ENCODE measurements around the gene YWHAQ. TPM values are rescaled to one million over a fixed set of nuclear protein-coding genes. Genes with fewer than 3 reads are reported as not detected.
A peak's percentile ranks its signal among the peaks of the same experiment; 100 is the strongest.
"Not testable (repeated sequence)": the region's sequence is repeated elsewhere in the genome, so short reads cannot be mapped to it uniquely, and the experiment has no call there.

Gene YWHAQ
- total and polyA plus RNA-seq, 3 donors from 2014 or later: 260 to 374 (median 261) TPM

DNA sequence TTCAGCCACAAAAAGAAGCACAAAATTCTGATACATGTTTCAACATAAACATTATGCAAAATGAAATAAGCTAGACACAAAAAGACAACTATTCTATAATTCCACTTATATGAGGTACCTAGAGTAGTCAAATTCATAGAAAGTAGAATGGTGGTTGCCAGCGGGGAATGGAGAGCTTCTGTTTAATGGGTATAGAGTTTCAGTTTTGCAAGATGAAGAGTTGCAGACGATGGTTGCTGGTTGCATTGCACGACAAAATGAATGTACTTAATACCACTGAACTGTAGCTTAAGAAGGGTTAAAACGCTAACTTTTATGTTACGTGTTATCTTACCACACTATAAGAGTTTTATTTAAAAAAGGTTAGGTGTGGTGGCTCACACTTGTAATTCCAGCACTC, 13.5 kb downstream of the YWHAQ start:
- DNase-seq: no peak
- no peak for TF ChIP-seq POLR2A (IDR thresholded peaks at IDR 0.05)
- TF ChIP-seq, protein P1, sequence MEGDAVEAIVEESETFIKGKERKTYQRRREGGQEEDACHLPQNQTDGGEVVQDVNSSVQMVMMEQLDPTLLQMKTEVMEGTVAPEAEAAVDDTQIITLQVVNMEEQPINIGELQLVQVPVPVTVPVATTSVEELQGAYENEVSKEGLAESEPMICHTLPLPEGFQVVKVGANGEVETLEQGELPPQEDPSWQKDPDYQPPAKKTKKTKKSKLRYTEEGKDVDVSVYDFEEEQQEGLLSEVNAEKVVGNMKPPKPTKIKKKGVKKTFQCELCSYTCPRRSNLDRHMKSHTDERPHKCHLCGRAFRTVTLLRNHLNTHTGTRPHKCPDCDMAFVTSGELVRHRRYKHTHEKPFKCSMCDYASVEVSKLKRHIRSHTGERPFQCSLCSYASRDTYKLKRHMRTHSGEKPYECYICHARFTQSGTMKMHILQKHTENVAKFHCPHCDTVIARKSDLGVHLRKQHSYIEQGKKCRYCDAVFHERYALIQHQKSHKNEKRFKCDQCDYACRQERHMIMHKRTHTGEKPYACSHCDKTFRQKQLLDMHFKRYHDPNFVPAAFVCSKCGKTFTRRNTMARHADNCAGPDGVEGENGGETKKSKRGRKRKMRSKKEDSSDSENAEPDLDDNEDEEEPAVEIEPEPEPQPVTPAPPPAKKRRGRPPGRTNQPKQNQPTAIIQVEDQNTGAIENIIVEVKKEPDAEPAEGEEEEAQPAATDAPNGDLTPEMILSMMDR (IDR thresholded peaks at IDR 0.05): no peak
- no peak overlapping the region for H3K4me3 ChIP-seq
- H3K27ac ChIP-seq: no peak overlapping the region
- no peaks in the 10 kb centered on the region for H3K27me3 ChIP-seq
- no peaks in the 10 kb centered on the region for H3K9me3 ChIP-seq
- 95 to 98% methylated on average over 5 of the region's 5 CpGs for WGBS, 2 donors
- peaks cover 14% of the 10 kb centered on the region for H3K4me1 ChIP-seq
- intact Hi-C loops (cut with DNase I; ENCODE audit: low total_unique reads): no loop called here
- H3K36me3 ChIP-seq (ENCODE audit: low read depth, missing control alignments): no peaks in the 10 kb centered on the region

DNA sequence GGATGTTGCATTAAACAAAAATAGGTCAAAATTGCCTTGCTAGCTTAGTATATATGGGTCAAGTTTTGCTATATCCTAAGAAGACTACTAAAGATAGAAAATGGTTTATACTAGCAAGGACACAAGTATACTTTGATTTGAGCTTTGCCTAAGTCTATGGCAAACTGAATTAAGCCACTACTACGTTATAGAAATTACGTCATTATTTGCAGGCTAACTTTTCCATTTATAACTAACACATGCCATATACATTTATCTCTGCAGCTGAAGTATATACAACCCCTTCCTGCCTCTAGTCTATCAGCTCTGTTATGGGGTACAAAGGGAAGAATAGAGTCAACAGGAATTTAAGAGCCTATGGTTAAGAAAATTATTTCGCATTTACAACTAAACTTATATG, 16.2 kb downstream of the YWHAQ start:
- TF ChIP-seq, protein P1 (IDR thresholded peaks at IDR 0.05): no peak
- TF ChIP-seq POLR2A (IDR thresholded peaks at IDR 0.05): no peak
- Histone ChIP-seq H3K4me3 (no peak overlapping the region), H3K36me3 (ENCODE audit: low read depth, missing control alignments) (no peaks in the 10 kb centered on the region), H3K4me1 (peaks cover 7% of the 10 kb centered on the region), H3K9me3 (no peaks in the 10 kb centered on the region), H3K27ac (no peak overlapping the region), H3K27me3 (no peaks in the 10 kb centered on the region)
- DNase-seq: no peak
- intact Hi-C loops (cut with DNase I; ENCODE audit: low total_unique reads): no loop called here
- WGBS, 2 donors: 87 to 92% methylated on average over 3 of the region's 3 CpGs

DNA sequence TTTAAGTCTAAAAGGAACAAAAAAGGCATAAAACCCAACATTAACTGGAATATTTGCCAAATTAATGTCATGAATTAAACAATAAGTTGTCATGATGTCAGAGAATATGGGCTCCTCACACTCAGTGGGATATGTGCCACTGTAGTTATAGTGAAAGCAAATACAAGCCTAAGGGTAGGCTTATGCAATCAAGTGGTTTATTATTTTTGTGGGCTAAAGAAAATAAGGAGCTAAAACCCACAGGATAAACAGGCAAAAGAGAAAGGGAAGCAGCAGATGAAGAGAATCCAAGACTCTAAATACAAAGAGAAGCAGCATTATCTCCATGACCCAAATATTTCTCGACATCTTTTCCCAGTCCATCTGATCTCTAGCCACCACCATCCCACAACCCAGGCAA, 17.5 kb downstream of the YWHAQ start:
- H3K36me3 ChIP-seq (ENCODE audit: low read depth, missing control alignments): no peaks in the 10 kb centered on the region
- H3K4me1 ChIP-seq: peaks cover 8% of the 10 kb centered on the region
- TF ChIP-seq, protein P1 (IDR thresholded peaks at IDR 0.05): no peak
- TF ChIP-seq POLR2A (IDR thresholded peaks at IDR 0.05): no peak
- WGBS, 2 donors: 23 to 68% methylated on average over 1 of the region's 1 CpG
- no peak overlapping the region for H3K27ac ChIP-seq
- no peak for DNase-seq
- no peaks in the 10 kb centered on the region for H3K27me3 ChIP-seq
- intact Hi-C loops (cut with DNase I; ENCODE audit: low total_unique reads): no loop called here
- no peaks in the 10 kb centered on the region for H3K9me3 ChIP-seq
- H3K4me3 ChIP-seq: no peak overlapping the region

DNA sequence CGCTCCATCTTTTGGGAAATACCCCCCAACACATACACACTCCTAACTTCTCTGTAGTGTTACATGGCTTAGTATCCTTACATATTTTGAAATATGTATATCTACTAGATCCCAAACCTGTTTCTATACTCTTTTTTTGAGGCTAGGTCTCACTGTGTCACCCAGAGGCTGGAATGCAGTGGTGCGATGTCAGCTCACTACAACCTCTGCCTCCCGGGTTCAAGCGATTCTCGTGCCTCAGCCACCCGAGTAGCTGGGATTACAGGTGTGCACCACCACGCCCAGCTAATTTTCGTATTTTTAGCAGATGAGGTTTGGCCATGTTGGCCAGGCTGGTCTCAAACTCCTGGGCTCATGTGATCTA, 19.3 kb downstream of the YWHAQ start:
- H3K27ac ChIP-seq; DNase-seq; H3K27me3 ChIP-seq; intact Hi-C loops (cut with DNase I; ENCODE audit: low total_unique reads); H3K4me1 ChIP-seq; H3K36me3 ChIP-seq (ENCODE audit: low read depth, missing control alignments); H3K9me3 ChIP-seq; H3K4me3 ChIP-seq: not testable (repeated sequence)
- 95 to 97% methylated on average over 8 of the region's 8 CpGs for WGBS, 2 donors

DNA sequence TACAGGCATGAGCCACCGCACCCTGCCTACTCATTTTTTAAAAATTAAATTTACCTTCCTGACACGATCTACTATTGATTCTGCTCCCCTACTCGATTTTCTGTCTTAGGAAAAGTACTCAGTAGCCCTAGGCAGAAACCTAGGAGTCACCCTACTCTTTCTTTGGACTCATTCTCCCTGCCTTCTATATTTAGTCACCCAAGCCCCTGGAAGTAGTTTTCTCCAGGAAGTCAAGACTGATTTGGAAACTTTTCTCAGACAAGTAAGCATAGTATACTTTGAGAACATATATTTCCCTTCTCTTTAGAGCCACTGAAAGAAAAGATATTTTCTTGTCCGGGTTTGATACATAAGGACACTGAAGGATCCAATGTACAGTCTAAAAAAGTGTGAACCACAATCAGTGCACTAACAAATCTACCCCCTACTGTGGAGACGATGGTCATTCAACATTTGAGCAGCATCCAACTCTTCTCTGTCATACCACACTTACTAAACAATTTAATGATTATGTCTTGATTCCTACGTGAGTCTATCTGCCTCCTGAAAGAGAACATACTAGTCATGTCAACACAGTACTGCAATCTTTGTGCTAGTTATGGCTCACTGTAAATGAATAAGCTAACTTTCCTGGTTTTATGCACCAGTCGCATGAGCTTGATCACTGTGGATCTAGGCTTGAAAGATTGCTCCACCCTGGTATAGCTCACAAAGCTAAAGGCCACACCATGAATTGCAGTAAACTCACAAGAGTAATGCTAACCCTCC, 19.8 kb downstream of the YWHAQ start:
- peaks cover 9% of the 10 kb centered on the region for H3K4me1 ChIP-seq

DNA sequence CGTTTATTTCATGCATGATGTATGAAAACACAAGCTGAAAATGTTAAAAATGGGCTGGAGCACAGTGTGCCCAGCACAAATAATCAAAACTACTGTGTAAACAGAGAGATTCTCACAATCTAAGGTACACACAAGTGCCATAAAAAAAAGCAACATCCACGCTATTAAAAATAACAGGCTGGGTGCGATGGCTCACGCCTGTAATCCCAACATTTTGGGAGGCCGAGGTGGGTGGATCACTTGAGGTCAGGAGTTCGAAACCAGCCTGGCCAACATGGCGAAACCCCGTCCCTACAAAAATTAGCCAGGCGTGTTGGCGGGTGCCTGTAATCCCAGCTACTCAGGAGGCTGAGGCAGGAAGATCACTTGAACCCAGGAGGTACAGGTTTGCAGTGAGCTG, 22.3 kb downstream of the YWHAQ start:
- DNase-seq; H3K4me1 ChIP-seq; H3K9me3 ChIP-seq; H3K27me3 ChIP-seq; H3K36me3 ChIP-seq (ENCODE audit: low read depth, missing control alignments); intact Hi-C loops (cut with DNase I; ENCODE audit: low total_unique reads); H3K4me3 ChIP-seq: not testable (repeated sequence)
- WGBS, 2 donors: 63 to 75% methylated on average over 10 of the region's 10 CpGs
- peak overlapping the region; percentile 14 to 80 for H3K27ac ChIP-seq

More for the DNA sequence above, 19.8 kb downstream of the YWHAQ start:
- Histone ChIP-seq H3K9me3 (no peaks in the 10 kb centered on the region), H3K36me3 (ENCODE audit: low read depth, missing control alignments) (no peaks in the 10 kb centered on the region), H3K4me3 (no peak overlapping the region), H3K27ac (no peak overlapping the region), H3K27me3 (no peaks in the 10 kb centered on the region)
- TF ChIP-seq, protein P1 (IDR thresholded peaks at IDR 0.05): no peak
- 81 to 87% methylated on average over 7 of the region's 7 CpGs for WGBS, 2 donors
- intact Hi-C loops (cut with DNase I; ENCODE audit: low total_unique reads): no loop called here
- DNase-seq: no peak

All from testis (tissue), 3 donors.